GM19397 (cell line): ENCODE measurements around the gene HOMER1.

Source experiments
- ATAC-seq: cut with Tn5 transposase; IDR thresholded peaks from one replicate; pipeline ENCODE4 v1.9.1; 2021; ENCODE audit warnings: mild to moderate bottlenecking, moderate library complexity; ENCODE audit not compliant: unreplicated experiment

Gene HOMER1

GRCh38 chr5:79491690-79492317 is 22.1 kb downstream of the HOMER1 start:
- ATAC-seq: no peak

- no peak for ATAC-seq
These were observed 23.5 kb downstream of the HOMER1 start for GRCh38 chr5:79490323-79490936.

- ATAC-seq: no peak
These were observed 24.2 kb downstream of the HOMER1 start for GRCh38 chr5:79489773-79490172.

- ATAC-seq: no peak
These were observed 25.2 kb downstream of the HOMER1 start for GRCh38 chr5:79488775-79489174.

GRCh38 chr5:79488058-79488457 is 25.9 kb downstream of the HOMER1 start:
- ATAC-seq: no peak

- ATAC-seq: no peak
These were observed 26.7 kb downstream of the HOMER1 start for GRCh38 chr5:79487251-79487650.

- no peak for ATAC-seq
These were observed 27.8 kb downstream of the HOMER1 start for GRCh38 chr5:79486116-79486515.

- ATAC-seq: no peak
These were observed 29.2 kb downstream of the HOMER1 start for GRCh38 chr5:79484731-79485130.

- no peak for ATAC-seq
These were observed 32.4 kb downstream of the HOMER1 start for GRCh38 chr5:79481574-79481973.

- no peak for ATAC-seq
These were observed 32.9 kb downstream of the HOMER1 start for GRCh38 chr5:79480991-79481390.

GRCh38 chr5:79475152-79475466 is 38.8 kb downstream of the HOMER1 start:
- no peak for ATAC-seq

- no peak for ATAC-seq
These were observed 39.4 kb downstream of the HOMER1 start for GRCh38 chr5:79474367-79475151.

- no peak for ATAC-seq
These were observed 42.4 kb downstream of the HOMER1 start for GRCh38 chr5:79471556-79471955.

GRCh38 chr5:79464695-79465332 is 49.1 kb downstream of the HOMER1 start:
- ATAC-seq: no peak

- ATAC-seq: no peak
These were observed 49.7 kb downstream of the HOMER1 start for GRCh38 chr5:79464278-79464677.

GRCh38 chr5:79459626-79460025 is 54.3 kb downstream of the HOMER1 start:
- no peak for ATAC-seq

GRCh38 chr5:79456890-79457583 is 56.9 kb downstream of the HOMER1 start:
- peak; percentile 73 for ATAC-seq

GRCh38 chr5:79456400-79456799 is 57.5 kb downstream of the HOMER1 start:
- ATAC-seq: no peak

- no peak for ATAC-seq
These were observed 59.9 kb downstream of the HOMER1 start for GRCh38 chr5:79454043-79454442.

- ATAC-seq: no peak
These were observed 65.6 kb downstream of the HOMER1 start for GRCh38 chr5:79448336-79448735.

- ATAC-seq: no peak
These were observed 77.1 kb downstream of the HOMER1 start for GRCh38 chr5:79436821-79437220.
